Natural killer cell (primary cell): ENCODE results near the gene TSC22D3. TPM values are rescaled to one million over a fixed set of nuclear protein-coding genes. Genes with fewer than 3 reads are reported as not detected.
A peak's percentile ranks its signal among the peaks of the same experiment; 100 is the strongest.

Source experiments
- ATAC-seq, 3 donors: fragments of 150-1000 bp in 2 of 3; fragments of 200-7000 bp in 1 of 3; cut with Tn5 transposase; 1 replicate in 1 of 3; 2 replicates in 2 of 3; pipeline ENCODE4 v1.10.0; 2021; ENCODE audit warnings: mild to moderate bottlenecking in 2 of 3, moderate library complexity in 2 of 3
- DNase-seq, 2 donors: peaks; one replicate each; pipeline versions ENCODE4 v3.0.0 to v3.0.0-alpha.2; 2013 to 2021; ENCODE audit warnings: mixed read lengths in 1 of 2
- H3K27ac ChIP-seq: one replicate; pipeline ENCODE4 v1.5.1; 2013; ENCODE audit warnings: mild to moderate bottlenecking, low read length
- H3K27me3 ChIP-seq: one replicate; pipeline ENCODE4 v1.6.1; 2013; ENCODE audit warnings: low read length; ENCODE audit not compliant: control insufficient read depth, insufficient read depth
- H3K36me3 ChIP-seq: one replicate; pipeline ENCODE4 v1.6.1; 2013; ENCODE audit warnings: low read length; ENCODE audit not compliant: control insufficient read depth, insufficient read depth
- H3K4me1 ChIP-seq: one replicate; pipeline ENCODE4 v1.6.1; 2013; ENCODE audit warnings: low read length; ENCODE audit not compliant: control insufficient read depth, insufficient read depth
- H3K4me3 ChIP-seq: one replicate; pipeline ENCODE4 v1.5.1; 2013; ENCODE audit warnings: low read length
- H3K9me3 ChIP-seq: one replicate; pipeline ENCODE4 v1.6.1; 2013; ENCODE audit warnings: low read length; ENCODE audit not compliant: control insufficient read depth, insufficient read depth
- H3K27ac Mint-ChIP-seq, 2 donors: one replicate each; pipeline ENCODE4 v1.8.0; 2022; ENCODE audit warnings: mild to moderate bottlenecking in 2 of 2, mixed read lengths in 2 of 2, moderate library complexity in 1 of 2
- H3K27me3 Mint-ChIP-seq, 2 donors: one replicate each; pipeline ENCODE4 v1.8.0; 2022; ENCODE audit warnings: low read depth in 2 of 2, mixed read lengths in 2 of 2
- H3K36me3 Mint-ChIP-seq: one replicate; pipeline ENCODE4 v1.8.0; 2022; ENCODE audit warnings: mixed read lengths
- H3K4me1 Mint-ChIP-seq, 2 donors: one replicate each; pipeline ENCODE4 v1.8.0; 2022; ENCODE audit warnings: mixed read lengths in 2 of 2
- H3K4me3 Mint-ChIP-seq: one replicate; pipeline ENCODE4 v1.8.0; 2022; ENCODE audit warnings: mild to moderate bottlenecking, moderate library complexity, mixed read lengths
- H3K9me3 Mint-ChIP-seq, 2 donors: one replicate each; pipeline ENCODE4 v1.8.0; 2022; ENCODE audit warnings: mixed read lengths in 2 of 2
- CTCF ChIP-seq: fragments of 200-600 bp; IDR thresholded peaks from one replicate; pipeline ENCODE4 v1.8.0; 2022; ENCODE audit warnings: antibody characterized with exemption
- WGBS: methylation state at CpG from one replicate; pipeline ENCODE4 v1.1.7; 2013; ENCODE audit warnings: missing lambda C conversion rate; ENCODE audit not compliant: insufficient coverage; 5-methylcytosine and 5-hydroxymethylcytosine counted together
- intact Hi-C: fragments of 100-400 bp; cut with micrococcal nuclease; formaldehyde crosslinking; loops from one replicate; pipeline ENCODE4 v1.14.2; 2022
- total RNA-seq, 4 donors: library from RNA; stranded (reverse); fragments of 120-200 nt in 1 of 4; gene quantifications; one replicate each; pipeline versions ENCODE4 v1.2.3 to v1.2.4, GENCODE V29; 2013 to 2022

Gene TSC22D3
- total RNA-seq, 3 donors from 2014 or later (not counting 1 experiment from before 2014, with no cell fraction given) = 895 to 1,800 (median 1,053) TPM

- Mint-ChIP-seq H3K9me3 (no peaks in the 10 kb centered on the region), H3K4me3 (no peak overlapping the region), H3K36me3 (no peaks in the 10 kb centered on the region), H3K27ac (peak overlapping the region in 1 of 2 donors; percentile 90), H3K4me1 (peaks cover 36 to 61% of the 10 kb centered on the region in 2 donors), H3K27me3 (peaks cover 8 to 37% of the 10 kb centered on the region in 2 donors)
- Histone ChIP-seq H3K27ac (peak overlapping the region; percentile 100), H3K36me3 (no peaks in the 10 kb centered on the region), H3K9me3 (no peaks in the 10 kb centered on the region), H3K4me3 (no peak overlapping the region), H3K4me1 (peaks cover 67% of the 10 kb centered on the region), H3K27me3 (no peaks in the 10 kb centered on the region)
- DNase-seq (no peak), ATAC-seq (no peak)
- intact Hi-C loops = no loop called here
- 78% methylated on average over 8 of the region's 10 CpGs for WGBS
- no peak for TF ChIP-seq CTCF
These were observed 98.1 kb downstream of the TSC22D3 start for GRCh38 chrX:107677501-107677901.

GRCh38 chrX:107676559-107677378 lies 98.8 kb downstream of the TSC22D3 start:
- 41% methylated on average over 25 of the region's 30 CpGs for WGBS
- peaks cover 8 to 37% of the 10 kb centered on the region in 2 donors for H3K27me3 Mint-ChIP-seq
- Histone ChIP-seq H3K27ac (peak overlapping the region; percentile 100), H3K27me3 (no peaks in the 10 kb centered on the region), H3K4me1 (peaks cover 64% of the 10 kb centered on the region), H3K4me3 (peak overlapping the region; percentile 35), H3K9me3 (no peaks in the 10 kb centered on the region), H3K36me3 (no peaks in the 10 kb centered on the region)
- ATAC-seq (no peak), DNase-seq (peak in 1 of 2 donors; percentile 73)
- peaks cover 35 to 61% of the 10 kb centered on the region in 2 donors for H3K4me1 Mint-ChIP-seq
- TF ChIP-seq CTCF = no peak
- intact Hi-C loops = no loop called here
- peak overlapping the region in 1 of 2 donors; percentile 90 for H3K27ac Mint-ChIP-seq
- no peaks in the 10 kb centered on the region for H3K36me3 Mint-ChIP-seq
- H3K4me3 Mint-ChIP-seq = peak overlapping the region; percentile 57
- H3K9me3 Mint-ChIP-seq = no peaks in the 10 kb centered on the region

- peak overlapping the region; percentile 35 for H3K4me3 ChIP-seq
- intact Hi-C loops = no loop called here
- DNase-seq = peak in 1 of 2 donors; percentile 50
These were observed 99.6 kb downstream of the TSC22D3 start for GRCh38 chrX:107675823-107676555.

More at GRCh38 chrX:107675823-107676555, 99.6 kb downstream of the TSC22D3 start:
- H3K36me3 ChIP-seq = no peaks in the 10 kb centered on the region
- peak overlapping the region; percentile 57 for H3K4me3 Mint-ChIP-seq
- peaks cover 64% of the 10 kb centered on the region for H3K4me1 ChIP-seq
- H3K27ac Mint-ChIP-seq = peak overlapping the region; percentile 90 to 95
- no peaks in the 10 kb centered on the region for H3K9me3 Mint-ChIP-seq
- H3K27me3 ChIP-seq = no peaks in the 10 kb centered on the region
- no peaks in the 10 kb centered on the region for H3K36me3 Mint-ChIP-seq
- no peak for TF ChIP-seq CTCF
- H3K9me3 ChIP-seq = no peaks in the 10 kb centered on the region
- peaks cover 35 to 59% of the 10 kb centered on the region in 2 donors for H3K4me1 Mint-ChIP-seq
- H3K27ac ChIP-seq = peak overlapping the region; percentile 100
- WGBS = 40% methylated on average over 7 of the region's 9 CpGs
- peaks cover 8 to 35% of the 10 kb centered on the region in 2 donors for H3K27me3 Mint-ChIP-seq
- ATAC-seq = no peak
